Stomach (tissue), 9 donors: Measurements from ENCODE around the gene THSD7A. TPM values are rescaled to one million over a fixed set of nuclear protein-coding genes. Genes with fewer than 3 reads are reported as not detected.

Experiments
- DNase-seq, 2 donors: peaks; one replicate each; pipeline versions ENCODE4 v3.0.0 to v3.0.0-alpha.2; 2013 to 2019
- H3K27ac ChIP-seq, 5 donors: fragments of 200-600 bp in 4 of 5; sonication (generic) in 4 of 5; one replicate each; pipeline ENCODE4 v1.5.1; 2013 to 2019; ENCODE audit warnings: mild to moderate bottlenecking in 1 of 5, moderate library complexity in 1 of 5
- H3K27me3 ChIP-seq, 3 donors: fragments of 200-600 bp; sonication (generic); one replicate each; pipeline ENCODE4 v1.5.1; 2017 to 2019; ENCODE audit warnings: mixed run types in 1 of 3
- H3K36me3 ChIP-seq, 4 donors: fragments of 200-600 bp; sonication (generic); 1 replicate in 3 of 4; 2 replicates in 1 of 4; pipeline ENCODE4 v1.5.1; 2016 to 2019
- H3K4me1 ChIP-seq, 4 donors: fragments of 200-600 bp; sonication (generic); one replicate each; pipeline ENCODE4 v1.5.1; 2016 to 2019
- H3K4me3 ChIP-seq, 4 donors: fragments of 200-600 bp; sonication (generic) in 3 of 4; one replicate each; pipeline ENCODE4 v1.5.1; 2016 to 2019; ENCODE audit warnings: mild to moderate bottlenecking in 1 of 4
- H3K9me3 ChIP-seq, 4 donors: fragments of 200-600 bp; sonication (generic); one replicate each; pipeline ENCODE4 v1.5.1; 2016 to 2019
- CTCF ChIP-seq, 7 experiments: fragments of 450-650 bp in 4 of 7; fragments of 200-600 bp in 3 of 7; sonication (generic) in 3 of 7; IDR thresholded peaks; one replicate each; pipeline ENCODE4 v1.5.1; 2016 to 2019; ENCODE audit warnings: antibody characterized with exemption in 7 of 7, control low read depth in 2 of 7, mild to moderate bottlenecking in 1 of 7
- EP300 ChIP-seq: sonication (generic); formaldehyde crosslinking; IDR thresholded peaks from one replicate; pipeline ENCODE4 v1.6.1; 2017; ENCODE audit warnings: antibody characterized with exemption
- POLR2A ChIP-seq, 4 donors: fragments of 450-650 bp; IDR thresholded peaks; one replicate each; pipeline ENCODE4 v1.6.1; 2016; ENCODE audit warnings: antibody characterized with exemption in 4 of 4, control low read depth in 2 of 4, mild to moderate bottlenecking in 1 of 4, moderate library complexity in 1 of 4
- POLR2AphosphoS5 ChIP-seq, 3 donors: sonication (generic); formaldehyde crosslinking; IDR thresholded peaks; one replicate each; pipeline ENCODE4 v1.6.1; 2016; ENCODE audit warnings: antibody characterized with exemption in 3 of 3
- WGBS, 5 donors: extraction: QIAGEN DNeasy Blood & Tissue Kit in 3 of 5; methylation state at CpG; one replicate each; pipeline versions ENCODE4 v1.1.5 to v1.1.7; 2013 to 2018; 5-methylcytosine and 5-hydroxymethylcytosine counted together
- intact Hi-C: fragments of 100-400 bp; cut with DNase I; formaldehyde crosslinking; loops from one replicate; pipeline ENCODE4 v1.15.1; 2023; ENCODE audit warnings: low total_unique reads
- polyA plus RNA-seq, 3 donors: library from polyadenylated mRNA; stranded (reverse); fragments of 200-250 nt; gene quantifications; one replicate each; pipeline ENCODE4 v1.2.3, GENCODE V29; 2013
- total RNA-seq, 5 donors: library from RNA; depleted of rRNA; stranded (reverse); fragments of >200 nt; gene quantifications; one replicate each; pipeline versions ENCODE4 v1.1.0 to v1.2.3, GENCODE V29; 2014 to 2016
- donor health status: healthy with polysubstance abuse.
- donor health status: Bipolar disorder and iron deficiency.
- donor health status: healthy.

Gene THSD7A
- total and polyA plus RNA-seq, 8 donors, result 0.06 to 13.2 (median 0.46) TPM; not detected in 1

DNA sequence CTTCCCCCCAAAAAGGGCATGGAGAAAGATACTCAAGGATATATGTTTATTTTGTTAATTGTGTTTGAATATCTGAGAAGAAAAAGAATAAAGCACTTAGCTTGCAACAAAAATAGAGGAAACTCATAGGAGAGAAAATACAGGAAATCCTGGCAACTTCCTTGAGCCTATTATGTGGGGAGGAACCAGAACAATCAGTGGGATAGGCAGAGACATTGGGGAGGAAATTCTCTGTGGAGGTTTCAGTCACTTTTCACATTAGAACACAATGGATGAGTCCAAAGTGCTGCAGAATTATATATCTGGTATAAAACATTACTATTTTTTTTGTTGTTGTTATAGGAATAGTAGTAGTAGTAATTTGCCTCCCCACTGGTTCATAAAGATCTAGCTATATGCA is 240.1 kb downstream of the THSD7A start:
- Histone ChIP-seq H3K27me3 (no peaks in the 10 kb centered on the region), H3K36me3 (no peaks in the 10 kb centered on the region), H3K27ac (no peak overlapping the region), H3K4me3 (no peak overlapping the region), H3K4me1 (peaks cover 7 to 16% (median 11%) of the 10 kb centered on the region in 4 donors), H3K9me3 (no peaks in the 10 kb centered on the region)
- TF ChIP-seq CTCF (IDR thresholded peaks at IDR 0.05) (no peak), POLR2AphosphoS5 (IDR thresholded peaks at IDR 0.05) (no peak)
- DNase-seq, result no peak
- intact Hi-C loops, result no loop called here

DNA sequence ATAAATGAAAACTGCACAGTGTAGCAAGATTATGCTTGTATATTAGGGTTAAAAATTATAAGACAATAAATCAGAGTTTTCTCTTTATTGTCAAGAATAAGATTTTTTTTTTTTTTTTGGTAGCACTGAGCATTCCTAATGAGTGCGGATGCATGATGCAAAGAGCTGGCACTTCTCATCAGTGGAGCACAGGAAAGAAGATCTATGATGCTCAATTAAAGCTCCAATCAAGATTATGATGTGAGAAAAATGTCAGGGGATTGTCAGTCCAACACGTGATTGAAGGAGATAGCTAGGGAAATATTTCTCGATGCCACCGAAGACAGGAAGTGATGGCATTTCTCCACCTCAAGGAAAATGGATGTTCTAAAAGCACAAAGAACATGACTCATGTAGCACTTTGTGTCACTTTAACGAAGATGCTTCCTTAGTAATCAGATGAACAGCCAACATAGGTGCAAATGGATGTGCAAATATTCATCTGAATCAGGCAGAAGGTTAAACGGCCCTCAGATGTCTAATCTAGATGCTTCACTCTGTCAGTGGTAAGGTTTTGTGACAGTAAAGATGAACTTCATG is 240.9 kb downstream of the THSD7A start:
- Histone ChIP-seq H3K27ac (no peak overlapping the region), H3K27me3 (no peaks in the 10 kb centered on the region), H3K4me1 (peaks cover 7 to 16% (median 11%) of the 10 kb centered on the region in 4 donors), H3K4me3 (no peak overlapping the region), H3K36me3 (no peaks in the 10 kb centered on the region), H3K9me3 (no peaks in the 10 kb centered on the region)
- 71 to 87% (median 79%) methylated on average over 6 of the region's 6 CpGs for WGBS, 5 donors
- intact Hi-C loops, result no loop called here
- TF ChIP-seq POLR2A (IDR thresholded peaks at IDR 0.05), result no peak
- no peak for TF ChIP-seq EP300
- no peak for TF ChIP-seq CTCF (IDR thresholded peaks at IDR 0.05)
- TF ChIP-seq POLR2AphosphoS5 (IDR thresholded peaks at IDR 0.05), result no peak
- DNase-seq, result no peak

DNA sequence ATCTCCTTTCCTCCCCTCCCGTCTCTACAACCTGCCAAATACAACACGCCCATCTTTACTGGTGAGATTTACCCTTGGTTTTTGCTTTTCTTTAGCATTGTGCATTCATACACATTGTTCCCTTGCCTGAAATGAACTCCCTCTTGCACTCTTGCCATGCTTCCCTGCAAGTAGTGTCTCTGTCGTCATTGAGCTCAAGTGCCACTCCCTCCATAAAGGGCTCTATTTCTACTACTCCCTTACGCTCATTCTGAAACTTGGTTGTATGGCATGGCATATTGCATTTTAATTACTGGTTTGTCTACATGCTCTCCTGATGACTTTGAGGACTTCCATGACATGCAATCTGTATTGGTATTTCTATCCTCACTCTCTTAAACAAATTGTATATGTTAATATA is 242.7 kb downstream of the THSD7A start:
- WGBS, 5 donors, result 80 to 91% (median 89%) methylated on average over 4 of the region's 4 CpGs
- Histone ChIP-seq H3K4me3 (no peak overlapping the region), H3K4me1 (peaks cover 7 to 23% (median 12%) of the 10 kb centered on the region in 4 donors), H3K27me3 (no peaks in the 10 kb centered on the region), H3K27ac (no peak overlapping the region), H3K36me3 (no peaks in the 10 kb centered on the region), H3K9me3 (no peaks in the 10 kb centered on the region)
- TF ChIP-seq CTCF (IDR thresholded peaks at IDR 0.05) (no peak), POLR2AphosphoS5 (IDR thresholded peaks at IDR 0.05) (no peak), EP300 (no peak), POLR2A (IDR thresholded peaks at IDR 0.05) (no peak)
- DNase-seq, result no peak
- intact Hi-C loops, result no loop called here

DNA sequence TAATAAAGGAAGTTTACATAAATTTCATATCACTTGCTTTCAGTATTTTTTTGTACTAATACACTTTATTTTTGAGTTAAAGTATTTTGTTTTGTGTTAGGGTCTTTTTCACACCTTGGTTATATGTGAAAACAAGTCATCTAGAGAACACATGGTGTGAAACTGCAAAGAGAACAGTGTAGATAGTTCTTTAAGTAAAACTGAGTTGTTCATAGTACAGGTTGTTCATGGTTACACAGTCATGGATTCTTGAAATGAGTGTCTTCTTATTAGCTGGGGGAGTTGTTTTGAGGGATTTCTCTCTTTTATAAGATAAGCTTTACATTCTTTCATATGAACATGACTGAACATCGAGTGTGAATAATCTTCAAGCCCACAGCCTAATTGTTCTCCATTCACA is 244.2 kb downstream of the THSD7A start:
- intact Hi-C loops, result no loop called here
- no peak overlapping the region for H3K27ac ChIP-seq
- DNase-seq, result no peak
- no peak overlapping the region for H3K4me3 ChIP-seq
- no peaks in the 10 kb centered on the region for H3K27me3 ChIP-seq
- TF ChIP-seq CTCF (IDR thresholded peaks at IDR 0.05), result no peak
- TF ChIP-seq POLR2AphosphoS5 (IDR thresholded peaks at IDR 0.05), result no peak
- no peak for TF ChIP-seq EP300
- no peak for TF ChIP-seq POLR2A (IDR thresholded peaks at IDR 0.05)
- H3K4me1 ChIP-seq, result peaks cover 0 to 16% (median 5%) of the 10 kb centered on the region in 4 donors
- no peaks in the 10 kb centered on the region for H3K36me3 ChIP-seq
- whole genome bisulfite sequencing, 5 donors, result 44 to 79% (median 67%) methylated on average over 1 of the region's 1 CpG
- H3K9me3 ChIP-seq, result no peaks in the 10 kb centered on the region
